ENCODE measurements around the gene CDKAL1.

The CDKAL1 gene

DNA sequence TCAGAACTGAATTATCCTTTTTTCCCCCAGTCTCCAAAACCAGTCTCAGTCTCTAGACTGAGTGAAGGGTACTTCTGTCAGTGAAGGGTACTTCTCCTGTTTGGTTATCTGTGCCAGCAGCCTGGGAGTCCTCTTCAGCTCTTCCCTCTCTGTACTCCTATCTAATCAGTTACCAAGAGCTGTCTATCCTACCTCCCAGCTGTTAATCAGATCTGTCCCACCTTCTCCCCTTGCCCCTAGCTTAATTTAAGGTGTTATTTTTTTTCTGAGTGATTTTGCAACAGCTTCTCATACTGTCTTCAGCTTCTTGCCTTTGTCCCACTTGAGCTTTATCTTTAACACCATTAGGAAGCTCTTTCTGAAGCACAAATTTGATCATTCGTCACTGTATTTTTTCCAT is 567.4 kb downstream of the CDKAL1 start:
- Histone ChIP-seq H4K20me1 (ENCODE audit: insufficient read depth, low read length, poor library complexity, severe bottlenecking) (no peaks in the 10 kb centered on the region), H2AFZ (ENCODE audit: low read length) (no peak overlapping the region), H3K9me3 (ENCODE audit: insufficient read depth, low read depth, low read length) (no peaks in the 10 kb centered on the region), H3K4me2 (ENCODE audit: low read depth, low read length, poor library complexity, severe bottlenecking) (peak overlapping the region; percentile 1), H3K9me2 (replicated peaks; ENCODE audit: low read depth, low read length) (no peaks in the 10 kb centered on the region), H3K36me3 (ENCODE audit: insufficient read depth, low read length) (no peaks in the 10 kb centered on the region), H3K27me3 (ENCODE audit: insufficient read depth, low read length, poor library complexity, severe bottlenecking) (no peaks in the 10 kb centered on the region), H3F3A (ENCODE audit: low read depth) (no peaks in the 10 kb centered on the region), H3K4me1 (ENCODE audit: insufficient read depth, low read length, poor library complexity, severe bottlenecking) (peaks cover 35% of the 10 kb centered on the region), H3K79me2 (ENCODE audit: insufficient read depth, low read length) (no peaks in the 10 kb centered on the region), H3K4me3 (ENCODE audit: low read length, poor library complexity, severe bottlenecking) (no peak overlapping the region), H3K9ac (ENCODE audit: low read depth, low read length, poor library complexity, severe bottlenecking) (no peak overlapping the region)
- TF ChIP-seq, protein P1, sequence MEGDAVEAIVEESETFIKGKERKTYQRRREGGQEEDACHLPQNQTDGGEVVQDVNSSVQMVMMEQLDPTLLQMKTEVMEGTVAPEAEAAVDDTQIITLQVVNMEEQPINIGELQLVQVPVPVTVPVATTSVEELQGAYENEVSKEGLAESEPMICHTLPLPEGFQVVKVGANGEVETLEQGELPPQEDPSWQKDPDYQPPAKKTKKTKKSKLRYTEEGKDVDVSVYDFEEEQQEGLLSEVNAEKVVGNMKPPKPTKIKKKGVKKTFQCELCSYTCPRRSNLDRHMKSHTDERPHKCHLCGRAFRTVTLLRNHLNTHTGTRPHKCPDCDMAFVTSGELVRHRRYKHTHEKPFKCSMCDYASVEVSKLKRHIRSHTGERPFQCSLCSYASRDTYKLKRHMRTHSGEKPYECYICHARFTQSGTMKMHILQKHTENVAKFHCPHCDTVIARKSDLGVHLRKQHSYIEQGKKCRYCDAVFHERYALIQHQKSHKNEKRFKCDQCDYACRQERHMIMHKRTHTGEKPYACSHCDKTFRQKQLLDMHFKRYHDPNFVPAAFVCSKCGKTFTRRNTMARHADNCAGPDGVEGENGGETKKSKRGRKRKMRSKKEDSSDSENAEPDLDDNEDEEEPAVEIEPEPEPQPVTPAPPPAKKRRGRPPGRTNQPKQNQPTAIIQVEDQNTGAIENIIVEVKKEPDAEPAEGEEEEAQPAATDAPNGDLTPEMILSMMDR (conservative IDR thresholded peaks at IDR 0.05; ENCODE audit: low read length), result no peak
- TF ChIP-seq EZH2phosphoT487 (IDR thresholded peaks at IDR 0.05; ENCODE audit: borderline replicate concordance), result no peak

DNA sequence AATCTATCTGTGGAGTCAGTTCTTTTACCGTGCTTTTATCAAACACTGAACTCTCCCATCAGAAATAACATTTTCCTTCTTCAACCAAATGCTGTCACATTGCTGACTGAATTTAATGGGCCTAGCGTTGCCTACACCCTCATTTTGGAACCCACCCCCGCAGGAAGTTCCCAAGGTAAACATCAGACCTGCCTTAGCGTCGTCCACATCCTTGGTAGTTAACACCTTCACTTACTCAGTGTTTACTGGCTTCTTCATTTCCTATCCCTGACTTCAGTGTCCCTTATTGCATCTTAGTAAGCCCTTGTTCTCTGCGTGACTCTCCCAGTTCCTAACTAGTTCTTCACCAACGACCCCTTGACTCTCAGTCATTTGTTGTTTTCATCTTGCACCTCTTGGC is 567.9 kb downstream of the CDKAL1 start:
- Histone ChIP-seq H4K20me1 (ENCODE audit: insufficient read depth, low read length, poor library complexity, severe bottlenecking) (no peaks in the 10 kb centered on the region), H3K27me3 (ENCODE audit: insufficient read depth, low read length, poor library complexity, severe bottlenecking) (no peaks in the 10 kb centered on the region), H3K4me1 (ENCODE audit: insufficient read depth, low read length, poor library complexity, severe bottlenecking) (peaks cover 35% of the 10 kb centered on the region), H3K36me3 (ENCODE audit: insufficient read depth, low read length) (no peaks in the 10 kb centered on the region), H3K9me3 (ENCODE audit: insufficient read depth, low read depth, low read length) (no peaks in the 10 kb centered on the region), H2AFZ (ENCODE audit: low read length) (no peak overlapping the region), H3K79me2 (ENCODE audit: insufficient read depth, low read length) (no peaks in the 10 kb centered on the region), H3K4me3 (ENCODE audit: low read length, poor library complexity, severe bottlenecking) (no peak overlapping the region), H3K4me2 (ENCODE audit: low read depth, low read length, poor library complexity, severe bottlenecking) (peak overlapping the region; percentile 1), H3K9ac (ENCODE audit: low read depth, low read length, poor library complexity, severe bottlenecking) (no peak overlapping the region), H3K9me2 (replicated peaks; ENCODE audit: low read depth, low read length) (no peaks in the 10 kb centered on the region), H3F3A (ENCODE audit: low read depth) (no peaks in the 10 kb centered on the region)
- no peak for TF ChIP-seq EZH2phosphoT487 (IDR thresholded peaks at IDR 0.05; ENCODE audit: borderline replicate concordance)

DNA sequence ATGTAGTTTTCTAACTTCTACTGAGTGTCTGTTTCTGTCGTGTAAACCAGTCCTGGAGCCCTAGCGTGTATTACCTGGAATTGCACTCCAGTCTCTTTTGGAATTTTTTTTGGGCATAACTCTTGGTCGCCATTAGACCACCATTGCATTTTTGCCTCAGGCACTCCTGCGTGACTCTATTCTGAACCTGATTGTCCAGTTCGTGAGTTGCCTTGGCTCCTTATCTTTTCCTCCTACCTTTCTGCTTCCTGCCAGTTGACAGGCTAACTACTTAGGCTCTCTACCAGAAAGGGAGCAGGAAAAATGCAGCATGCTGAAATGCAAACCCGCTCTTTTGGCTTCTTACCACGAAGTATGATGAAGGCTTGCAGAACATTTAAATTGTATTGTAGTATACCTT is 568.4 kb downstream of the CDKAL1 start:
- H2AFZ ChIP-seq (ENCODE audit: low read length), result no peak overlapping the region

More for the DNA sequence above, 568.4 kb downstream of the CDKAL1 start:
- H3K9me2 ChIP-seq (replicated peaks; ENCODE audit: low read depth, low read length), result no peaks in the 10 kb centered on the region
- peak overlapping the region; percentile 1 for H3K4me2 ChIP-seq (ENCODE audit: low read depth, low read length, poor library complexity, severe bottlenecking)
- no peaks in the 10 kb centered on the region for H3K79me2 ChIP-seq (ENCODE audit: insufficient read depth, low read length)
- no peaks in the 10 kb centered on the region for H3F3A ChIP-seq (ENCODE audit: low read depth)
- no peak overlapping the region for H3K9ac ChIP-seq (ENCODE audit: low read depth, low read length, poor library complexity, severe bottlenecking)
- peaks cover 35% of the 10 kb centered on the region for H3K4me1 ChIP-seq (ENCODE audit: insufficient read depth, low read length, poor library complexity, severe bottlenecking)
- H4K20me1 ChIP-seq (ENCODE audit: insufficient read depth, low read length, poor library complexity, severe bottlenecking), result no peaks in the 10 kb centered on the region
- TF ChIP-seq, protein P1 (conservative IDR thresholded peaks at IDR 0.05; ENCODE audit: low read length), result no peak
- no peak for TF ChIP-seq EZH2phosphoT487 (IDR thresholded peaks at IDR 0.05; ENCODE audit: borderline replicate concordance)
- no peak overlapping the region for H3K4me3 ChIP-seq (ENCODE audit: low read length, poor library complexity, severe bottlenecking)
- no peaks in the 10 kb centered on the region for H3K9me3 ChIP-seq (ENCODE audit: insufficient read depth, low read depth, low read length)
- H3K27me3 ChIP-seq (ENCODE audit: insufficient read depth, low read length, poor library complexity, severe bottlenecking), result no peaks in the 10 kb centered on the region
- H3K36me3 ChIP-seq (ENCODE audit: insufficient read depth, low read length), result no peaks in the 10 kb centered on the region
